Fibroblast of lung (primary cell): Measurements from ENCODE around the gene COL9A3. TPM values are rescaled to one million over a fixed set of nuclear protein-coding genes. Genes with fewer than 3 reads are reported as not detected.

Experiments
- DNase-seq, 2 donors: peaks; one replicate each; pipeline versions ENCODE4 v3.0.0 to v3.0.0-alpha.2; 2010; ENCODE audit warnings: low read depth in 2 of 2
- H2AFZ ChIP-seq: 2 replicates; pipeline ENCODE4 v1.5.1; 2012; ENCODE audit warnings: low read length, control low read depth, inconsistent platforms
- H3K27ac ChIP-seq: 2 replicates; pipeline ENCODE4 v1.5.1; 2011; ENCODE audit warnings: low read length, control low read depth; ENCODE audit not compliant: insufficient read depth
- H3K27me3 ChIP-seq: 2 replicates; pipeline ENCODE4 v1.5.1; 2011; ENCODE audit warnings: mild to moderate bottlenecking, low read length; ENCODE audit not compliant: control insufficient read depth, insufficient read depth
- H3K36me3 ChIP-seq: 2 replicates; pipeline ENCODE4 v1.5.1; 2011; ENCODE audit warnings: low read length; ENCODE audit not compliant: control insufficient read depth, insufficient read depth
- H3K4me1 ChIP-seq: 2 replicates; pipeline ENCODE4 v1.5.1; 2011; ENCODE audit warnings: low read length; ENCODE audit not compliant: control insufficient read depth, insufficient read depth; ENCODE audit errors: extremely low read depth
- H3K4me2 ChIP-seq: 2 replicates; pipeline ENCODE4 v1.5.1; 2011; ENCODE audit warnings: low read length, control low read depth; ENCODE audit not compliant: insufficient read depth; ENCODE audit errors: extremely low read depth
- H3K4me3 ChIP-seq, 4 experiments: fragments of 200-600 bp in 1 of 4; sonication (generic) in 1 of 4; replicated peaks in 1 of 4; 2 replicates each; pipeline ENCODE4 v1.5.1; 2011 to 2016; ENCODE audit warnings: low read length in 4 of 4, low read depth in 3 of 4, mild to moderate bottlenecking in 3 of 4, control low read depth in 2 of 4, inconsistent platforms in 1 of 4, mixed read lengths in 1 of 4; ENCODE audit not compliant: insufficient read depth in 1 of 4; ENCODE audit errors: control extremely low read depth in 1 of 4
- H3K79me2 ChIP-seq: 2 replicates; pipeline ENCODE4 v1.5.1; 2012; ENCODE audit warnings: mild to moderate bottlenecking, low read length, inconsistent platforms; ENCODE audit not compliant: control insufficient read depth, insufficient read depth
- H3K9ac ChIP-seq: 2 replicates; pipeline ENCODE4 v1.5.1; 2011; ENCODE audit warnings: mild to moderate bottlenecking, low read length, control low read depth; ENCODE audit not compliant: insufficient read depth
- H3K9me3 ChIP-seq: 2 replicates; pipeline ENCODE4 v1.5.1; 2012; ENCODE audit warnings: low read depth, low read length; ENCODE audit not compliant: control insufficient read depth, insufficient read depth
- H4K20me1 ChIP-seq: 2 replicates; pipeline ENCODE4 v1.5.1; 2011; ENCODE audit warnings: low read length; ENCODE audit not compliant: control insufficient read depth, insufficient read depth; ENCODE audit errors: extremely low read depth
- CTCF ChIP-seq, 2 donors: IDR thresholded peaks in 1 of 2; conservative IDR thresholded peaks in 1 of 2; 1 replicate in 1 of 2; 2 replicates in 1 of 2; pipeline ENCODE4 v1.5.1; 2011 to 2012; ENCODE audit warnings: low read length in 2 of 2, control low read depth in 1 of 2, inconsistent platforms in 1 of 2, low read depth in 1 of 2, mild to moderate bottlenecking in 1 of 2
- EZH2 ChIP-seq: IDR thresholded peaks from 2 replicates; pipeline ENCODE4 v1.5.1; 2012; ENCODE audit warnings: low read length, control low read depth, mild to moderate bottlenecking; ENCODE audit errors: missing control alignments
- polyA plus RNA-seq, 2 donors: library from polyadenylated mRNA; depleted of rRNA in 1 of 2; stranded (reverse) in 1 of 2; unstranded in 1 of 2; fragments of >200 nt; gene quantifications; 2 replicates each; pipeline ENCODE4 v1.2.1, GENCODE V29; 2011 to 2012; ENCODE audit warnings: missing spikeins in 1 of 2
- total RNA-seq: library from RNA; depleted of rRNA; stranded (reverse); fragments of >200 nt; gene quantifications from 2 replicates; pipeline ENCODE4 v1.2.1, GENCODE V29; 2014

COL9A3 gene
- total and polyA plus RNA-seq, 2 donors (not counting 1 experiment from before 2014, with no cell fraction given): 0.17 TPM

GRCh38 chr20:62807444-62808210 lies 9.2 kb upstream of the COL9A3 start:
- Histone ChIP-seq H3K79me2 (peaks cover 26% of the 10 kb centered on the region), H3K36me3 (peaks cover 29% of the 10 kb centered on the region), H2AFZ (no peak overlapping the region), H3K27me3 (no peaks in the 10 kb centered on the region), H3K4me1 (no peaks in the 10 kb centered on the region), H3K4me3 (no peak overlapping the region), H4K20me1 (no peaks in the 10 kb centered on the region), H3K27ac (no peak overlapping the region), H3K9ac (no peak overlapping the region), H3K4me2 (no peak overlapping the region), H3K9me3 (no peaks in the 10 kb centered on the region)
- DNase-seq: no peak
- no peak for TF ChIP-seq CTCF (conservative IDR thresholded peaks at IDR 0.05 in 1 of 2, IDR thresholded peaks at IDR 0.05 in 1 of 2; ENCODE audit: low read depth in 1 of 2, low read length in 2 of 2)
- no peak for TF ChIP-seq EZH2

GRCh38 chr20:62808211-62808865 lies 8.5 kb upstream of the COL9A3 start:
- DNase-seq: peak in 1 of 2 donors; percentile 61
- Histone ChIP-seq H3K4me1 (no peaks in the 10 kb centered on the region), H3K9me3 (no peaks in the 10 kb centered on the region), H4K20me1 (no peaks in the 10 kb centered on the region), H3K4me3 (no peak overlapping the region), H3K27ac (no peak overlapping the region), H3K79me2 (peaks cover 26% of the 10 kb centered on the region), H3K4me2 (no peak overlapping the region), H2AFZ (no peak overlapping the region), H3K27me3 (no peaks in the 10 kb centered on the region), H3K9ac (no peak overlapping the region), H3K36me3 (peaks cover 33% of the 10 kb centered on the region)
- TF ChIP-seq CTCF (conservative IDR thresholded peaks at IDR 0.05 in 1 of 2, IDR thresholded peaks at IDR 0.05 in 1 of 2; ENCODE audit: low read depth in 1 of 2, low read length in 2 of 2) (peak; percentile 90 to 92), EZH2 (no peak)

GRCh38 chr20:62809530-62810428 lies 7.1 kb upstream of the COL9A3 start:
- DNase-seq: no peak
- H2AFZ ChIP-seq: no peak overlapping the region
- TF ChIP-seq CTCF (conservative IDR thresholded peaks at IDR 0.05 in 1 of 2, IDR thresholded peaks at IDR 0.05 in 1 of 2; ENCODE audit: low read depth in 1 of 2, low read length in 2 of 2) (no peak), EZH2 (no peak)
- no peak overlapping the region for H3K4me2 ChIP-seq
- no peak overlapping the region for H3K27ac ChIP-seq
- peaks cover 34% of the 10 kb centered on the region for H3K36me3 ChIP-seq
- no peaks in the 10 kb centered on the region for H3K27me3 ChIP-seq
- H3K79me2 ChIP-seq: peaks cover 26% of the 10 kb centered on the region
- H3K9ac ChIP-seq: no peak overlapping the region
- no peaks in the 10 kb centered on the region for H3K9me3 ChIP-seq
- no peak overlapping the region for H3K4me3 ChIP-seq
- no peaks in the 10 kb centered on the region for H3K4me1 ChIP-seq
- no peaks in the 10 kb centered on the region for H4K20me1 ChIP-seq
